ENCODE data around the gene MEF2C. TPM values are rescaled to one million over a fixed set of nuclear protein-coding genes. Genes with fewer than 3 reads are reported as not detected.

Gene MEF2C
- total and polyA plus RNA-seq, 5 experiments from 2014 or later: 0.14 to 10.8 (median 0.48) TPM

DNA sequence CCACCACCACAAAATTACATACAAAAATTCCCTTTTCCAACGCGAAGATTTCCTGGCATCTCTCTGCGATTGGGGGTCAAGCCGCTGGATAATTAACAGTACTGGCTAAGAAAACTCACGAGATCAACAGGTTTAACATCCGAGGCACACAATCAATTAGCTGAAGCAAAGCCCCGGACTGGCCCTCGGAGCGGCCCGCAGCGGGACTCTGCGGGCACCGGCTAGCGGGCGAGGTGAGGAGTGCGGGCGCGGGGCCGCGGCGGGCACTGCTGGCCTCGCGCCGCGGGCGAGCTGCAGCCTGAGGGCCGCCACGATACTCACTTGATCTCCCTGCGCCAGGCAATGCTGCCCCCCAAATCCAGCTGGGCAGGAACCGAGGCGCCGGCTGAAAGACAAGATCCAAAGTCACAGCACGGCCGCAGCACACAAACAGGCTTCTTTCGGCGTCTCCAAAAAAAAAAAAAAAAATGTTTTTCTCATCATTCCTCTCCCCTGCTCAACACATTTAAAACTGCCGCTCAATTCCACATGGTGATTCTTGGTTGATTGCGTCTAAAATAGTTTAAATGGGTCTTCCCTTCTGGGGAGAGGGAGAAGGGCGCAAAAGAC is 210.2 kb downstream of the MEF2C start:
- Mint-ChIP-seq H3K9me3 (peaks cover 0 to 21% (median 10%) of the 10 kb centered on the region in 9 donors), H3K27me3 (peaks cover 63 to 94% (median 76%) of the 10 kb centered on the region in 5 donors), H3K27ac (peak overlapping the region in 2 of 10 donors; percentile 9 to 19), H3K36me3 (peaks cover 1 to 16% (median 13%) of the 10 kb centered on the region in 3 donors), H3K4me1 (peaks cover 19 to 42% (median 30%) of the 10 kb centered on the region in 4 donors), H3K4me3 (peak overlapping the region in 3 of 10 donors; percentile 10 to 28 (median 24))
- DNase-seq (no peak), ATAC-seq (no peak)
- POLR2A ChIA-PET: no interaction called here

DNA sequence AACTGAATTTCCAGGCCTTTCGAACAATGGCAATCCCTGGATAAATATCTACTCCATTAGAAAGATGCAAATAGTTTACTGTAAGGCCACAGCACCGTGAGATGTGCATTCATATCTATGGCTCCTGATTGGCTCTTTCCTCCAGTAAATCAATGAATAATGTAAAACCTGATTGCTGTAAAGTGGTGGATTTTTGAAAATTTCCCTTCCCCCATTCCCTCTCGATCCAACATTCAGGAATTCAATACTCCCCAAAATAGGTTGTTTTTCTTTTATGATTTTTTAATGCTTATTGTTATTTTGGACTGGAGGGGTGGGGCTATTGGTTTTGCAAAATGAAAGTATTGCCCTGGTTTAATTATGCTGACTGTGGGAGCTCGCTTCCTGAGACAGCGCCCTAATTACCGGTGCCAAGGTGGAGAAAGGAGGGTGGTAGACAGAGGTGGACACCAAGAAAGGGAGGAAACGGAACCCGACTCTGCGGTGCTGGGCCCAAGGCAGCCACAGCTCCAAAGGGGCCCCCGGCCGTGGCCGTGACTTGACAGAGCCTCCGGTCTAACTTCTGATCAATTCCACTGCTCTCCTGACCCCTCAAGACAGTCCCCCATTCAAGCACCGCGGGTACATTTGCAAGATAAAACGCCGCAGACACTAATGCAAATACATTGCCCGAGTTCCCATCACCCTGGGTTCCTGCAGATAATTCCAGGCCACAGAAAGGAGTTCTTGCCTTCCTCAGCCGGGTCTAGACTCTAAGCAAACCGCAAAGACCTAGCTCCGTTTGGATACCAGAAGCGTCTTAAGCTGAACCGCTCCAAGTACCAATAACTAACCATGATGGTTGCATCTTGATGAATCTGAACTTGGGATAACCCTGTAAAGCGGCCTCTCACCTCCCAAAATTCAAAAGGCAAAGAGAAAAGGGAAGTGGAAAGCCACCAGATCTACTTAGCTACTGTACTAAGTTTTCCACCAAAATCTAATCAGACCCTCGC is 211.2 kb downstream of the MEF2C start:
- Mint-ChIP-seq H3K4me1 (peaks cover 26 to 51% (median 37%) of the 10 kb centered on the region in 4 donors), H3K9me3 (peaks cover 0 to 19% (median 12%) of the 10 kb centered on the region in 9 donors), H3K27ac (peak overlapping the region in 1 of 10 donors; percentile 19), H3K4me3 (peak overlapping the region in 1 of 10 donors; percentile 7), H3K27me3 (peaks cover 66 to 94% (median 78%) of the 10 kb centered on the region in 5 donors), H3K36me3 (peaks cover 1 to 17% (median 13%) of the 10 kb centered on the region in 3 donors)
- POLR2A ChIA-PET: no interaction called here
- DNase-seq (no peak), ATAC-seq (no peak)

DNA sequence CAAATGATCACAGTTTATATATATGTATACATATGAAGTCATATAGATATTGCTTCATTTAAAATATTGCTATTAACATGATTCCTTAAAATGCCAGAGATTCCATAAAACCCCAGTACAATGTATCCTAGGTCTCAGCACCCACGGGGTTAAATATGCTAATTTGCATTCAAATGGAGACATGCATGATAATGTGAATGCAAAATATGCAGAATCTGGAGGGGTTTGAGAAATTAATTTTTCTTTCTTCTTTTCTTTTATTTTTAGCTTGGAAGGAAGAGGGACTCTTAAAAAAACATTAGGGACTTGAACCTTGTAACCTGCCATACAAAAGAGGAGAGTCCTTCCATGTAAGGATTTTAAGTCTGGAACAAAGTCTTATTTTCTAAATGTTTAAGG is 211.9 kb downstream of the MEF2C start:
- POLR2A ChIA-PET: no interaction called here
- peaks cover 2 to 25% (median 13%) of the 10 kb centered on the region in 9 donors for H3K9me3 Mint-ChIP-seq

DNA sequence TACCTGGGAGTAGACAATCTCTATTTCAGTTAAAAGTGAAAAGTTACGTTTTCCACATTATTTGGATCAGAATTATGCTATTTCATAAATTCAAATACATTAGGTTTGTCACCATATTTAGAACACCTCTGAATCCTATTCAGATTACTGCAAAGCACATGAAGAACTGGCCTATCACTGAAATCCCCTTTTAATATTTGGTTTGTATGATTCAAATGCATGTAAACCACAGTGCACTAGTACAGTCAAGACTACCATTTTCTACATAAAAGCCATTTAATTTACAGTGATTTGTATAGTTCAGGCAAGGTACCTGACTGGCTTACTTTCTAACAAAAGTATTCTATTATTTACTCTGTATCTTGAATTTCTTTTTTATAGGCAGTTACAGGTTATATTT is 212.5 kb downstream of the MEF2C start:
- no peak overlapping the region for H3K27ac Mint-ChIP-seq
- peaks cover 5 to 28% (median 13%) of the 10 kb centered on the region in 9 donors for H3K9me3 Mint-ChIP-seq
- POLR2A ChIA-PET: no interaction called here
- H3K4me1 Mint-ChIP-seq: peaks cover 29 to 51% (median 43%) of the 10 kb centered on the region in 4 donors
- no peak overlapping the region for H3K4me3 Mint-ChIP-seq
- peaks cover 1 to 26% (median 13%) of the 10 kb centered on the region in 3 donors for H3K36me3 Mint-ChIP-seq
- peaks cover 63 to 94% (median 82%) of the 10 kb centered on the region in 5 donors for H3K27me3 Mint-ChIP-seq
- DNase-seq (no peak), ATAC-seq (no peak)

More for the DNA sequence above, 211.9 kb downstream of the MEF2C start:
- peaks cover 1 to 21% (median 13%) of the 10 kb centered on the region in 3 donors for H3K36me3 Mint-ChIP-seq
- peaks cover 64 to 94% (median 80%) of the 10 kb centered on the region in 5 donors for H3K27me3 Mint-ChIP-seq
- H3K4me3 Mint-ChIP-seq: no peak overlapping the region
- H3K27ac Mint-ChIP-seq: no peak overlapping the region
- H3K4me1 Mint-ChIP-seq: peaks cover 31 to 52% (median 40%) of the 10 kb centered on the region in 4 donors
- DNase-seq (no peak), ATAC-seq (no peak)

DNA sequence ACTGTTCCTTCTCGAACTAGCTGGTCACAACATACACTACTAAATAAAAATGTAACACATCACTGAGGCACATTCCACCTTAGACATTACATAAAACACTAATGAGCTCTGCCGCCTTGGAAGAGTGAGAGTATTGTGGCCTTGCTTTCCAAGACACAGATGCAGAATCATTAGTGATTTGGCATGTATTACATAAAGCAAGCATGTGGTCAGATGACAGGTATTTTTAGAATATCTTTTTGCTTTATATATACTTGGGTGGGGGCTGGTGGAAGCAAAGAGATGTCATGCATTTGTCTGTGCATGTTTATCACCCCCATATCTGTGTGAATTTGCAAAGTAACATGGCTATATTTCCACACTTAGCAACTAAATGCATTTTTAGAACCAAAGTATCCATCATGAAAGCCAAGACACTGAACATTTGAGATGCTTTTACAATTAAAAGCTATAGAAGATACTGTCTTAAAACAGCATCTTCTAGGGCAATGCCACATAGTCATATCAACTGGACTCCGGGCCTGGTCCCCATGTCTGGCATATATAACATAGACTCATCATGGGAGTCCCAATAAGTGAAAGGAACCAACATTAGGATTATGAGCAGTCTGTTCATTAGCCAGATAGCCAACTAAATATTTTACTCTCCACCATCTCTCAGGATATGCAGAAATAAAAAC is 213.5 kb downstream of the MEF2C start:
- POLR2A ChIA-PET: no interaction called here
- DNase-seq: no peak
- Mint-ChIP-seq H3K36me3 (peaks cover 0 to 35% (median 10%) of the 10 kb centered on the region in 3 donors), H3K4me3 (no peak overlapping the region), H3K27ac (no peak overlapping the region), H3K27me3 (peaks cover 57 to 94% (median 87%) of the 10 kb centered on the region in 5 donors), H3K9me3 (peaks cover 5 to 34% (median 13%) of the 10 kb centered on the region in 9 donors), H3K4me1 (peaks cover 24 to 41% (median 34%) of the 10 kb centered on the region in 4 donors)
- no peak for ATAC-seq

DNA sequence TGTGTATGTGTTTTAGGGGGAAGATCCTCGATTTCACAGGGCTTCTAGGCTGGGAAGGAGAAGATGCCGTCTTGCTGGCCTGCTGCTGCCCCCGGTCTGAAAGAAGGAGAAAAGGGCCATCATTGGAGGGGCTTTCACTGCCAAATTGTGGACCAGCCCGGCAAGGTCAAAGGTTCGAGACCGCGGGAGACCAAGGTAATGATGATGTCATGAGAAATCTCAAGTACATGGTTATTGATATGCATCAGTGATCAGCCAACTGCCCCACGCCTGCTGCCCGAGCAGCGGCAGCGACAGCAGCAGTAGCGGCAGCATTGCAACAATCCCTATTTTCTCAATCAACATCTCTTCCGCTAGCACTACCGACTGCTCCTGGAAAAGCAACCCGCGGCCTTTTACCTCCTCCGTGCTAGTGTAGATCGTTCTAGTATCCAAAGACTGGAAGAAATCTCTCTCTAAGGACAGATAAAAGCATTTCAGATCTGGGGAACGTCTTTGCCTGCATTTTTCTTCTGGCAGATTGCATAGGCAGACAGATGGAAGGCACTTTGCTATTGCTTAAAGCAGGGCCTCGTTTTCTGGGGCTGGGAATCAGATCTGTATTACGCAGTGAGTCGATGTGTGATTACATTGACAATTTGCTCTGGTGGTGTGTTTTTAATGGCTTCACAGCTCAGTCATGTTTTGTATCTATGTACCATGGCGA is 215.3 kb downstream of the MEF2C start:
- POLR2A ChIA-PET: no interaction called here
- ATAC-seq (no peak), DNase-seq (no peak)
- Mint-ChIP-seq H3K27ac (no peak overlapping the region), H3K4me1 (peaks cover 20 to 31% (median 28%) of the 10 kb centered on the region in 4 donors), H3K4me3 (peak overlapping the region; percentile 7 to 86 (median 82)), H3K27me3 (peaks cover 42 to 94% (median 88%) of the 10 kb centered on the region in 5 donors), H3K9me3 (peaks cover 0 to 40% (median 18%) of the 10 kb centered on the region in 9 donors), H3K36me3 (peaks cover 0 to 36% (median 8%) of the 10 kb centered on the region in 3 donors)
